SK-N-DZ (cell line): ENCODE data around the gene U2AF1L4.

ENCODE experiments used
- DNase-seq: peaks from one replicate; pipeline ENCODE4 v3.0.0-alpha.2; 2015; ENCODE audit warnings: low spot score

The U2AF1L4 gene

DNA sequence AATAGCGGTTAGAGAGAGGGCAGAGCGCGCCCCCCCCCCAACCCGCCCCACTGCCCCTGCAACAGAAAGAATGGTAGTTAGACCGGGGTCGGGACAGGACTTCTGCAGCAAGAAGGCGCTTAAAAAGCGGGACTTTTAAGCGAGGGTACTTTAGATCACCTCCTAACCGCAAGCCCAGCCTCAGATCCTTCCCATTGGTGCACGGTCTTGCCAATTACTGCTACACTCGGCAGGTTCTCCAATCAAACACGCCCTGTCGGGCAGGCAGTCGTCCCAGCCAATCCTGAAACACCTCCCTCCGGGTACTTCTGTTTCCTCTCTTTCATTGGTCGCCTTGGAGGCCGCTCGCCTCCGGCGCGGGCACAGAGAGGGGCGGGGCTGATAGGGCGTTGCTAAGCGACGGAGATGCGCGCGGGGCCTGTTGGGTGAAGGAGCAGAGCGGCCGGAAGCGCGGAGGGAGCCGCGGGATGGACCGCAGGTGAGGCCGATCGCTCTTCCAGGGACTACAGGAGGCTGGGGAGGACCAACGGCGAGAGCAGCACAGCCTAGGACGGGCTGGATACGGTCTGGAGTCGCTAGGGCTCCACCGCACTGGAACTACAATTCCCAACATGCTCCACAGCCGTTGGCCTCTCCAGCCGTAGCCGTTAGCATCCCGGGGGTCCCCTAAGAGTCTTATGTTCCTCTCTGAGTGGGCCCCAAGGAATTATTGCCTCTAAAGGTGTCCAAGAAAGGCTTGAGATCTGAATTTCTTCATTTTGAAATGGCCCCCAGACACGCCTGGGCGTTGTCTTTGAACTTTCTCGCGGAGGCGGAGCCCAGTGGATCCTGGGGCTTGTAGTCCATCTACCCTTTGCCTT is 12.8 kb upstream of the U2AF1L4 start, which contains the start of gene PROSER3:
Gene PROSER3 (plus strand): TSS at position 428 of the 860 bp plus-strand sequence. CDS start 40 bp downstream, at position 468.
- peak; percentile 99 for DNase-seq

DNA sequence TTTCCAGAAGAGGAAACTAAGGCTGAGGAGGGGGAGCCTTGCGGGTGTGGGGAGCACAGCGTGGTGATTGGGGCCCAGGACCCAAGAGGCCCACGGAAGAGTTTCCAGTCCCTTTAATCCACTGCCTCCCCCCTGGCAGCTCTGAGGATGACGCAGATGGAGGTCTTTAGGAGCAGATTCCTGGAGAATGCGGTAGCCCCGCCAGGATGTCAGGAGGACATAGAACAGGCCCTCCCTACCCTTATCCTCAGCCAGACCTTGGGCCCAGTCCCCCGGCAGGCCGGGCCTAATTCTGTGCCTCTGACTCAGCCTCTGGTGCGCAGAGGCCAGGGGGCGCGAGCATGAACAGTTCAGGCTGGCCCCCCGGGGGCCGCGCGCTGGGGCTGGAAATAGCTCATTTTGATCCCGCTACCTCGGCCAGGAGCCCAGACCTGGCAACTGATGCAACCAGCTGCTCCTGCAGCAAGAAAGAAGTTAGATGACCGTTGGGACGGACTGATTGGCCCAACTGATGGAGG is 12.1 kb upstream of the U2AF1L4 start:
- no peak for DNase-seq

DNA sequence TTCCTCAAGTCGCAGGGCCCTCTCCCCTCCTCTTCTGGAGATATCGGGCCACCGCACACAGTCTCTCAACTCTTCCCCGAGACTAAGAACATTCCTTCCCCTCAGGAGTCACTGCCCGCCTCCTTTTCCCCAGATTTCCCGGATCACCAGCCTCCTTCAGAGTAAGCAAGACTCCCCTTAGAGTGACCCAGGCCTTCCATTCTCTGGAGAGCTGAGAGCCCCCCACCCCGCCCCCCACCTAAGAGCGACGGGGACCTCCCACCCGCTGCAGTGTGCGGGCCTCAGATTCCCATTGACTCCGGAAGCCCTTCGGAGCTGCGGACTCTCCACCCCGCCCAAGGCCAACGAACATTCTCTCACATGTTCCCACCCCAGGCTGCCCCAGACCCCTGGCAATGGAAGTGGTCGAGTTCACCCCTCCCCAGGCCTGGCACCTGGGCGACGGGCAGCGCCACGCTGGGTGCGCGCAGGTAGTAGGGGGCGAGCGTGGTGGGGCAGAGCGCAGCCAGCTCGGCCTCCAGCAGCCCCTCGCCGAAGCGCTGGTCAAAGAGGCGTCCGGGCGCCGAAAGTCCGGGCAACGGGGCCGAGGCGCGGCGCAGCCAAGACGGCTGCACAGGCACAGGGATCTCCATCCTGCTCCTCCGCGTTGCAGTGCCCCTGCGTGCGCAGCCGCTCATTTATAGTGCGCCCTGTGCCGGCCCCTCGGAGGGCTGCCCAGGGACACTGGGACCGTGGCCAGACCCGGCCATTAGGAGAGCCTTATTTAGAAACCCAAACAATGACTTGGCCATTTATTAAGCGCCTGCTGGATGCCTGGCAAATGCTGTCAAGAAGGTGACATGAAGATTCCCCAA is 11.4 kb upstream of the U2AF1L4 start, which contains the start of gene HSPB6:
Gene HSPB6 (minus strand): TSS at position 653 of the 854 bp plus-strand sequence. CDS start 21 bp downstream, at position 632.
- no peak for DNase-seq

DNA sequence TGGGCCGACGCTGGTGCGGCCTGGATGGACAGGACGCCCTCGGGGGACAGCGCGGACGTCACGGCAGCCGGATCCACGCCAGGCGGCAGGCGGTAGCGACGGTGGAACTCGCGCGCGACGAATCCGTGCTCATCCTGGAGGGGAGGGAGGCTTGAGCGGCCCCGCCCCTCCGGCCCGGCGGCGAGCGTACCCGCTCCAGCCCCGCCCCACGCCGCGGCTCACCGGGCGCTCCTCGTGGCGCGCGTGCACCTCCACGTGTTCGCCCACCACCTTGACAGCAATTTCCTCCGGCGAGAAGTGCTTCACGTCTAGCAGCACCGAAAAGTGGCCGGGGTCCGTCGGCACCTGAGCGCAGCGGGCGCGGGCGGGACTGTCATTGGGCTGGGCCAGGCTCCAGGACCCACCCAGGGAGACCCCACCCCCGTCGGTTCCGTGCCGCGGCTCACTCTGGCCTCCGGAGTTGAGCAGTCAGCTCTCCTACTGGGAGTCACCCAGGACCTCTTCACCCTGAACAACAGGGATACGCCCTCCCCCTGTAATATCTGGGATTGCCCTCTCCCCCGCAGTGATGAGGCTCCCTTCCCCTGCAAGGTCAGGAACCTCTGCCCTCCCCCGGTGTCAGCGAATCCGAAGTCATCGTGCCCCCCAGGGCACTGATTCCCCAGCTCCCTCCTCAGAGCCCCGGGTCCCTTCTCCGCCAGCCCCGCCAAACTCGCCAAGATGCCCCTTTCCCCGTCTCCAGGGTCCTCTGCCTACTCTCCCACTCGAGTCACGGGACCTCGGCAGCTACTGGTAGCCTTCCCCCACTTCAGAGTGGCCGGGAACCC is 10.5 kb upstream of the U2AF1L4 start:
- no peak for DNase-seq

DNA sequence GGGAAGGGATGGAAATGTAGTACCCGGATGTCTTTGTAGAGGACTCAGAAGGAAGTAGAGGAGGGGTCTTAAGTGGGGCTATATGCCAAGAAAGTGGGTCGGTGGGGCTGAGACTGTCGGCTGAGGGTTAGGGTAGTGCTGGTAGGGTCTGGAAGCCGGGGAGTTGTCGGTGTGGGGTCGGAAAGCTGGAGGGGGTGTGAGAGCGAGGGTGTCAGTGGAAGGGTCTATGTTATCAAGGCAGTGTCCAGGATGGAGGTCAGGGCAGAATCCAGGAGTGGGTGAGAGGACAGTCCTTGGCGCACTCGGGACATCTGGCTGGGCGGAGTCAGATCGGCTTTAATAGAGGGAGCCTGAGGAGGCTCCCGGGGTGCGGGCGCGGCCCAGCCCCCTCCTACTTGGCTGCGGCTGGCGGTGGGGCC is 9.9 kb upstream of the U2AF1L4 start:
- no peak for DNase-seq

DNA sequence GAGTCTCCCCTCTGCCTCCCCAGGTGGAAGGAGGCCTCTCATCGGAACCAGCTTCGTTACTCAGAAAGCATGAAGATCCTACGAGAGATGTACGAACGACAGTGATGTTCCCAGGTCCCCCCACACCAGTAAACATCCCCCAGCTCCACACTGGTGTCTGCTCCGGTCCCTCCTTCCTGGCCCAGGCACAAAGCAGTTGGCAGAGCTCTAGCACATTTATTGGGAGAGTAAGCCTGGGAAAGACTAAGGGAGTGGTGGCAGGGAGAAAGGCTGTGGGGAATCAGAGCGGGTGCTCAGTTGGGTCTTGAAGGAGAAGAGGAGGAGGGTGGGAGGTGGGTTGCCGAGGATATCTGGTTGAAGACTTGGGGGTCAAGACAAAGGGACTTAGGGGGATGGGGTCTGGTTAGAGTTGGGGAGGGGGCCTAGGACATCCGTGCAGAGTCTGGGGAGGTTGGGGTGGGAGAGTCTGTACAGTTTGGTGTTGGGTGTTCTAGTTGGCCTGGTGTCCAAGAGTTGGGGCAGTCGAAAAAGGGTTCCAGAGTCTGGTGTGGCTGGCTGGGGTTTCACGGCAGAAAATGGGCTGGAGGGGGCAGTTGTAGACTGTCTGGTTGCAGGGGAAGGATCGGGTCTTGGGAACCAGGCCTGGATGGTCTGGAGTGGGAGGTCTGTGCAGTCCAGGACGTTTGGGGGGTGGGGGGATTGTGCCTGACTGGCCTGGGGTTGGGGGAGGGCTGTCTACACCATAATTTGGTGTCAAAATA is 9.3 kb upstream of the U2AF1L4 start:
- no peak for DNase-seq

DNA sequence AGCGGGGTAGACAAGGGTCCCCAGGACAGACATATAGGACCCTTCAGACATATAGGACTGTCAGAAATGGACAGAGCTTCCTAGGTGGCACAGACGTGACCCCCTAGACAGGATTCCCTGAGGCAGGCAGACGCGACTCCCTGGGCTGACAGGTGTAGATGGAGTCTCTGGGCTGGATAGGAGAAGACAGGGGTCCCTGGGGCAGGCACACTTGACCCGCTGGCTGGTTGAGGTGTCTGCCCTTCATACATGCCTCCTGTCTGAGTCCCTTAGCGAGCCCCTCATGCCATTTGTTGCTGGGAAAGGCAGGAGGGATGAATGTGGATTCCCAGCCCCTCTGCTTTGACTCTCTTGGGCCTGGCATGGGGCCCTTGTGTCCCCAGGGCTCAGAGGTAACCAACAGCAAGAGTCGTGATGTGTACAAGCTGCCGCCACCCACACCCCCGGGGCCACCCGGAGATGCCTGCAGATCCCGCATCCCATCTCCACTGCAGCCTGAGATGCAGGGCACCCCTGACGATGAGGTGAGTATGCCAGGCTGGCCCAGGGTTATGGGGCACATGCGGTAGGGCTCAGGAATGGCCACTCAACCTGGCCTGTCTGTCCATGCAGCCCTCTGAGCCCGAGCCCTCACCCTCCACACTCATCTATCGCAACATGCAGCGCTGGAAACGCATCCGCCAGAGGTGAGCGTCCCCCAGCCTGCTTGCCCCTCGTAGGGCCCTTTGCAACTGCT is 8.6 kb upstream of the U2AF1L4 start:
- DNase-seq: no peak

DNA sequence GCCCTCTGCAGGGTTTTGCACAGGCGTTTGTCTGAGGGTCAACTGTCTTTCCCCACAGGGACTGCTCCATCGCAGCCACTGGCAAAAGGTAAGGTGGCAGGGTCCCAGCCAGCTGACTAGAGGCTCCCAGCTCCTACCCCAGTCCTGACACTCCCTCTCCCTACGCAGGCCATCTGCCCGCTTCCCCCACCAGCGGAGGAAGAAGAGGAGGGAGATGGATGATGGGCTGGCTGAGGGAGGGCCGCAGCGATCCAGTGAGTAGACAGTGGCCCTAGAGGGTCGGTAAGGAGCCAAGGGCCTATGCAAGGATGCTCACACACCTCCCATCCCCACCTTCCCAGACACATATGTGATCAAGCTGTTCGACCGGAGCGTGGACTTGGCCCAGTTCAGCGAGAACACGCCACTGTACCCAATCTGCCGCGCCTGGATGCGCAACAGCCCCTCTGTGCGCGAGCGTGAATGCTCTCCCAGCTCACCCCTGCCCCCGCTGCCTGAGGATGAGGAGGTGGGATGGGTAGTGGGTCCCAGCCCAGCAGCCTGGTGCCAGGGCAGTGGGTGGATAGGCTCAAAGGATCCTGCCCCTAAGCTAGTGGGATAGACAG is 7.6 kb upstream of the U2AF1L4 start:
- DNase-seq: no peak

DNA sequence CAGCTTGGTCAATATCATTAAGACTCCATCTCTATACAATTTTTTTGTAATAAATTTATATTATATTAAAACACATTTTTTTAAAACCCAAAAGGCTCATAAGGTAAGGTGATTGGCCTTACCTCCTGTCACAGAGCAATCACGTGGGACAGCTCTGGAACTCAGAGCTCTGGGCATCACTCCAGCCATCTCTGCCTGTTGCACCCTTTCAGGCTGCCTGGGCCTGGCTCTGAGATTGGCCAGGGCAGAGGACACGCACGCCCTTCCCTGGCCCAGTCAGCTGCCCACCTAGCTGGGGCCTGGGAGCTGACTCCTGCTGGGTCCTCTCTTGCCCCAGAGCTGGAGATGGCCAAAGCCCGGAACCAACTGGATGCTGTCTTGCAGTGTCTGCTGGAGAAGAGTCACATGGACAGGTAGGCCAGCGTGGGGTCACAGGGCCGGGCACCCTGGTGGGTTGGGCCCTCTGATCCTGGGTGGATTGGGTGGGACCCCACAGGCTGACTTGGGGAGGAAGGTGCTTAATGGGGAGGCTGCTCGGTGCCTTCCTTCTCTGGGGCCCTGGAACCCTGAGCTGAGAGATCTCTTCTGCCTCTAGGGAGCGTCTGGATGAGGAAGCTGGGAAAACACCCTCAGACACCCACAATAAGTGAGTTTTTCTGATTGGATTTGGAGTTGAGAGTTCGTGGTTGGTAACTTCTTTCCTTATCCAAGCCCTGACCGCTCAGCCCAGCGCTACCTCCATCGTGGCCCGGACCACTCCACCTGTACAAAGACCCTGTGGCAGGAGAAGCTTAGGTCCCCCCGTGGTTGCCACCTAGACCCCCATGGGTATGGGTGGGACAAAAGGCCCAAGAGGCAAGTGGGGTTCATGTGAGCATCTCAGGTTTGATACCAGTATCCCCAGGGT is 6.9 kb upstream of the U2AF1L4 start:
- no peak for DNase-seq

DNA sequence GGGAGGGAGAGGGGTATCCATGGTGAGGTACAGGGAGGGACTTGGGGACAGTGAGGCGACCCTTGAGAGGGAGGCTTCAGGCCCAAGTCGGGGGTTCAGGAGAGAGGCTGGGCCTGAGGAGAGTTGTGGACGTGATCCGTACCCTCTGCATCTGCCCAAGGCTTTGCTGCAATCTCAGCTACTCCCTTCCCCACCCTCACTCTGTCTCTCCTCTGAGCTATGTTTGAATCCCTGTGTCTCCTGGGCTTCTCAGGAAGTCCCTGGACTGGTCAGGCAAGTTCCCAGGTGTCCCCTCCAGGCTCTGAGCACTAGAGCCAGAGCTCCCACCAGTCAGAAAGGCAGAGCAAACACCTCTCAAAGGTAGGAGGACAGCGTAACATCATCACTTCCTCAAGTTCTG is 4.9 kb upstream of the U2AF1L4 start:
- DNase-seq: no peak

DNA sequence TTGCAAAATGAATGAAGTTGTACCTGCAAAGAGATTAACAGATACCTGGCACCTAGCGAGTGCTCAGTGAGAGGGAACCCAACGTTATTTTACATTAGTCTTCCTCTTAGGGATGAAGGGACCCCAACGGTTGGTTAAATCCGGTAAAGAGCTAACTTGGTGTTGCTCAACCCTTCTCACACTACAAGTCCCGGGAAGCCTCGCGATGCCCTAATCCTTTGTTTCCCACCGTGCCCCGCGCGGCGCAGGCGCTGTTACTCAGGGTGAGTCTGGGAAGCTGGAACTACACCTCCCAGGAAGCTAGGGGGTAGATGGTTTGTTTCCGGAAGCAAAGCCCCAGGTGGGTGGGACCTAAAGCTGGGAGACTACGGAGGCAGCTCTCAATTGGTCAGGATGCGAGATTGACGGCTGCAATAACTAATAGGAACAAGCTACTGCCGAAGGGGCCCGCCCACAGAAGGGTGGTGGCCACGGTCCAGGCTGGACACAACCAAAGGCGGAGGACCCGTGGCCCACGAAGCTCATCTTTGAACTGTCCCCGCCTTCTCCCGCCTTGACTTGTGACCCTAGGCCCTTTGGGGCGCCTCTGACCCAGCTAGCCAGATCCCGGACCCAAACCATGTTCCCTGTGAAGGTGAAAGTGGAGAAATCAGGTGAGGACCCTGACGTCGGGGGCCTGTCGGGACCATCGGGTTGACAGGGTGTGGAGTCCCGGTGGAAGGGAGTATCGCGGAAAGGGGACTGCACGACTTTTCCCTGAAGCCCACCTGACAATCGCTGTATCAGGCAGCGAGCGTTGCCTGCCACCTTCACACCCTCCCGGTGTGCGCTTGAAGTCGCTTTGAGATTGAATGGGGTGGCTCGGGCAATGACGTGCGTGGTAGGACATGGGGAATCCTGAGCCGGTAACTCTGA is 3.1 kb upstream of the U2AF1L4 start, which contains the start of gene LIN37:
Gene LIN37 (plus strand): TSS at position 471 of the 915 bp plus-strand sequence. CDS start 149 bp downstream, at position 620.
- DNase-seq: peak; percentile 98

DNA sequence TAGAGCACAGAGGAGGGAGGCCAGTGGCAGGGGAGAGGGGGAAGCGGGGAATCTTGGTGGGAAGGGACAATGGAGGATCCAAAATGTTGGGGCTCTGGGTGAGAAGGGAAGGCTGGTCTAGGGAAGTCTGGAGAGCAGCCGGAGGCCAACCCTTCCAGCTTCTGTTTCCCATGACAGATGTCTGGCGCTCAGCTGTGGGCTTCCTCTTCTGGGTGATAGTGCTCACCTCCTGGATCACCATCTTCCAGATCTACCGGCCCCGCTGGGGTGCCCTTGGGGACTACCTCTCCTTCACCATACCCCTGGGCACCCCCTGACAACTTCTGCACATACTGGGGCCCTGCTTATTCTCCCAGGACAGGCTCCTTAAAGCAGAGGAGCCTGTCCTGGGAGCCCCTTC is 1.3 kb upstream of the U2AF1L4 start:
- no peak for DNase-seq

DNA sequence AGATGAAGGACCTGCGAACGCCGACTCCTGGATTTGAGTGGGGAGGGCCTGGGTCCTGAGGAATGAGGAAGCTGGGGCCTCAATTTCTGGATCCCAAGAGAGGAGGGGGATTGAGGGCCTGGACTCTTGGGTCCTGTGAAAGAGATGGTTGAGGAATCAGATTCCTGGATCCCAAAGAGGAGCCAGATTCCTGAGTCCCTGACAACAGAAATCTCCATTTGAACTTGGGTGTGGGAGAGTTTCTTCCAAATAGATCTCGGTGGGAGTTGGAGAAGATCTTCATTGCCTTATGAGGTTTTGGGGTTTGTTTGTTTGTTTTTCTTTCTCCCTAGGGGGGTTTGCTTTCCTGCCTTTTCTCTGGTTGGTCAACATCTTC is 857 bp upstream of the U2AF1L4 start:
- DNase-seq: no peak

DNA sequence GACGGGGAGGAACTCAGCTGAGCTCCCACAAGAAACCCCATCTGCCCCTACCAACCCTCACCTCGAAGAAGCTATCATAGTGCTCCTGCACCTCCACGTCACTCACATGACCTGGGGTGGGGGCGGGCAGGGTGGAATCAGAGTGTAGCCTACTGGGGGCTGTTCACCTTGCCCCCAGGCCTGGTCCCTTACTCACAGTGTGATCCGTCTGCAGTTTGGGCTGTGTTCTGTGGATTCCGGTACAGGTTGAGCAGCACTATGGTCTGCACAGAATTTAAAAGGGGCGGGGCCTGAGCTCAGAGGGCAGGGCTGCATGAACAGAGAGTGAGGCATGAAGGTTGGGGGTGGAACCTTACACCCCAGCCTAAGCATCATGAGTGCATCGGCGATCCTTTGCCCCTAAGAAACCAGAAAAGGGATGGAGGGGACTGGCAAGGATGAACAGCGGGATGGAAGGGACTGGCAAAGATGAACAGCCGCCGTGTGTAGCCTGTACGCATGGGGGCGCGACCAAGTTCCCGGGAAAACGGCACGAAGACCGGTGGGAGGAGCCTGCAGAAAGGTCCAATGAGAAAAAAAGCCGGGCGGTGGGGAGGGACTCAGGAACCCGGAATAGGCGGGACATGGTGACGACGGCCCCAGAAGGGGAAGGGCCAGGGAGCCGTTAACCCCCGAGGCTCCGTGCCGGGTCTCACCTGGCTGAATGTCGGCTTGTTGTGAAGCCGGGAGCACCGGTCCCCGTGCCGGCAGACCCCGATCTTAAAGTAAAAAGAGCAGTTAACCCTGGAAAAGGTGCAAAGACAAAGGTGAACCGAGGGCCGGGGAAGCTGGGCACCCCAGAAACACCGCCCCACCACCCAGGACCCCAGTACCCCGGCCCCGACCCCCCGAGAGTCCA is 539 bp downstream of the U2AF1L4 start:
- peak; percentile 96 for DNase-seq

DNA sequence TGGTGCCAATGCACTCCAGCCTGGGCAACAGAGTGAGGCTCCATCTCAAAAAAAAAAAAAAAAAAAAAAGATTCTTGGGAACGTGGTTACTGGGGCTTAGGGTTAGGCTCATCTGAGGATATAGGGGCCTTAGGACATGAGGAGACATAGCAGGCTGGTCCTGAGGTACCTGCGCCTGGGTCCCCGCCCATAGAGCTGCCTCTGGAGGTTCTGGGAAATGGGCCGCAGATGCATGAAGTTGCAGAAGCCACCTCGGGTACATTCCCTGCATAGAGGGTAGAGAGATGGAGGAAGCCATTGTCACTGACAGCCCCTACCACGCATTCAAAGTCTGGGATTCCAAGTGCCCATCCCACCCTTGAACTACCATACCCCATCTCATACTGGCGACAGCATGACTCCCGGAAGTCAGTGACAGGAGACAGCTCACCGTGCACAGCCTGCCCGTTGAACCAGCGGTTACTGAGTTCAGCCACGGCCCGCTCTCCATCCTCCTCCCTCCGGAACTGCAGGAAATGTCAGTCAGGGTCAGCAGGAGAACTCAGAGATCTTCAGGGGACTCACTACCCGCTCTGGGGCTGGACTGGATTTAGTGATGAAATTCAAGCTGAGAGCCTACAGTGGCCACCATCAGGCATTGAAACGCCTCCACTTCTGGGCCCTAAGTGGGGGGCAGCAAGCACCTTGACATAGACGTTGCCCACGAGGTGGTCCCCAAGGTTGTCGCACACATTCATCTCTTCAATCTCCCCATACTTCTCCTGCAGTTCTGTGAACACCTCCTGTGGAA is 1.4 kb downstream of the U2AF1L4 start:
- no peak for DNase-seq
